ENCODE results near the gene OSBPL1A.

DNA sequence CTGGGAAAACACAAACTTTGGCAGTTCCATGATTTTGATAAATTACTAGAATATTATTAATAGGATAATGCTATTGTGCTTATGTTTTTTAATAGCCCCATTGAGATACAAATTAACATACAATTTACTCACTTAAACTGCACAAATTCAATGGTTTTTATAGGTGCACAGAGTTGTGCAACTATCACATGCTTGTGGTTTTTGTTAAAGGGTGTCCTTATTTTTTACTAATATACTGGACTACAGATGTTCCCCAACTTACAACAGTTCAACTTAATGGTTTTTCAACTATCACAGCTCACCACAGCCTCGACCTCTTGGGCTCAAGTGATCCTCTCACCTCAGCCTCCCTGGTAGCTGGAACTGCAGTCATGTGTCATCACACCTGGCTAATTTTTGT is 76.6 kb downstream of the OSBPL1A start:
- TF ChIP-seq, protein P1, sequence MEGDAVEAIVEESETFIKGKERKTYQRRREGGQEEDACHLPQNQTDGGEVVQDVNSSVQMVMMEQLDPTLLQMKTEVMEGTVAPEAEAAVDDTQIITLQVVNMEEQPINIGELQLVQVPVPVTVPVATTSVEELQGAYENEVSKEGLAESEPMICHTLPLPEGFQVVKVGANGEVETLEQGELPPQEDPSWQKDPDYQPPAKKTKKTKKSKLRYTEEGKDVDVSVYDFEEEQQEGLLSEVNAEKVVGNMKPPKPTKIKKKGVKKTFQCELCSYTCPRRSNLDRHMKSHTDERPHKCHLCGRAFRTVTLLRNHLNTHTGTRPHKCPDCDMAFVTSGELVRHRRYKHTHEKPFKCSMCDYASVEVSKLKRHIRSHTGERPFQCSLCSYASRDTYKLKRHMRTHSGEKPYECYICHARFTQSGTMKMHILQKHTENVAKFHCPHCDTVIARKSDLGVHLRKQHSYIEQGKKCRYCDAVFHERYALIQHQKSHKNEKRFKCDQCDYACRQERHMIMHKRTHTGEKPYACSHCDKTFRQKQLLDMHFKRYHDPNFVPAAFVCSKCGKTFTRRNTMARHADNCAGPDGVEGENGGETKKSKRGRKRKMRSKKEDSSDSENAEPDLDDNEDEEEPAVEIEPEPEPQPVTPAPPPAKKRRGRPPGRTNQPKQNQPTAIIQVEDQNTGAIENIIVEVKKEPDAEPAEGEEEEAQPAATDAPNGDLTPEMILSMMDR (IDR thresholded peaks at IDR 0.05) = no peak
- TF ChIP-seq POLR2A (IDR thresholded peaks at IDR 0.05) = no peak
